PC-9 (cell line): Measurements from ENCODE around the gene NEK4. TPM values are rescaled to one million over a fixed set of nuclear protein-coding genes. Genes with fewer than 3 reads are reported as not detected.

ENCODE experiments used
- BruUV-seq: library from RNA; stranded (reverse); fragments of 400-500 nt; replicated peaks from 2 replicates; lab custom pipeline; 2021; lab: Mats Ljungman, UMichigan
- CTCF ChIA-PET: fragments of 300-600 bp; sonication (Branson Sonifier 250); formaldehyde crosslinking; loops from one replicate; lab custom pipeline; 2022; ENCODE audit warnings: antibody characterized with exemption; lab: Charles Lee
- POLR2A ChIA-PET: fragments of 300-600 bp; sonication (Branson Sonifier 250); formaldehyde crosslinking; loops from one replicate; lab custom pipeline; 2022; ENCODE audit warnings: antibody characterized with exemption; ENCODE audit not compliant: unreplicated experiment; lab: Charles Lee
- DNase-seq, 2 experiments: peaks; one replicate each; pipeline versions ENCODE4 v3.0.0 to v3.0.0-alpha.2; 2015 to 2022; ENCODE audit warnings: mixed read lengths in 1 of 2
- H2AFZ ChIP-seq: fragments of 200-600 bp; sonication (generic); 2 replicates; pipeline ENCODE4 v1.8.1; 2017; ENCODE audit warnings: antibody characterized with exemption
- H3F3A ChIP-seq: fragments of 200-600 bp; sonication (generic); 2 replicates; pipeline ENCODE4 v1.8.1; 2017; ENCODE audit warnings: antibody characterized with exemption, mild to moderate bottlenecking, low read depth; ENCODE audit not compliant: insufficient read depth
- H3K27ac ChIP-seq: fragments of 200-600 bp; sonication (generic); 2 replicates; pipeline ENCODE4 v1.6.1; 2016; ENCODE audit warnings: mixed run types
- H3K27me3 ChIP-seq: fragments of 200-600 bp; sonication (generic); 2 replicates; pipeline ENCODE4 v1.6.1; 2016; ENCODE audit warnings: low read depth, mixed run types; ENCODE audit not compliant: insufficient read depth
- H3K36me3 ChIP-seq: fragments of 200-600 bp; sonication (generic); 2 replicates; pipeline ENCODE4 v1.6.1; 2016; ENCODE audit warnings: low read depth, mixed run types
- H3K4me1 ChIP-seq: fragments of 200-600 bp; sonication (generic); replicated peaks from 2 replicates; pipeline ENCODE4 v1.6.1; 2016; ENCODE audit warnings: mixed run types; ENCODE audit not compliant: insufficient read depth
- H3K4me2 ChIP-seq: fragments of 200-600 bp; sonication (generic); 2 replicates; pipeline ENCODE4 v1.6.1; 2017; ENCODE audit warnings: mixed run types
- H3K4me3 ChIP-seq: fragments of 200-600 bp; sonication (generic); 2 replicates; pipeline ENCODE4 v1.6.1; 2016; ENCODE audit warnings: mixed run types
- H3K79me2 ChIP-seq: fragments of 200-600 bp; sonication (generic); 2 replicates; pipeline ENCODE4 v1.6.1; 2017; ENCODE audit warnings: low read depth, mixed run types
- H3K9me2 ChIP-seq: fragments of 200-600 bp; sonication (generic); 2 replicates; pipeline ENCODE4 v1.8.1; 2017; ENCODE audit warnings: mild to moderate bottlenecking; ENCODE audit not compliant: insufficient read depth
- H3K9me3 ChIP-seq: fragments of 200-600 bp; sonication (generic); 2 replicates; pipeline ENCODE4 v1.8.1; 2016; ENCODE audit warnings: low read depth; ENCODE audit not compliant: insufficient read depth
- H4K20me1 ChIP-seq: fragments of 200-600 bp; sonication (generic); 2 replicates; pipeline ENCODE4 v1.8.1; 2017; ENCODE audit not compliant: insufficient read depth
- EZH2 ChIP-seq: fragments of 200-600 bp; sonication (generic); IDR thresholded peaks from 2 replicates; pipeline ENCODE4 v1.8.0; 2017; ENCODE audit warnings: antibody characterized with exemption, low read depth
- intact Hi-C: fragments of 100-400 bp; cut with micrococcal nuclease; formaldehyde crosslinking; loops from one replicate; pipeline ENCODE4 v1.10.0; 2022; ENCODE audit not compliant: unreplicated experiment
- total RNA-seq: library from RNA; stranded (reverse); gene quantifications from 2 replicates; pipeline ENCODE4 v1.2.3, GENCODE V29; 2021
- TF ChIP-seq, protein P1 (sequence below): fragments of 200-600 bp; sonication (generic); conservative IDR thresholded peaks from 2 replicates; pipeline ENCODE4 v1.6.1; 2017; ENCODE audit warnings: mixed run types, antibody characterized with exemption, mild to moderate bottlenecking, moderate library complexity

NEK4 gene
- total RNA-seq, 1 experiment from 2014 or later: 36.5 TPM

- H3F3A ChIP-seq: peaks cover 7% of the 10 kb centered on the region; the same call in 1 of the 2 replicates
- no peaks in the 10 kb centered on the region for H3K9me2 ChIP-seq
- peaks cover 11% of the 10 kb centered on the region; the same call in 1 of the 2 replicates for H3K9me3 ChIP-seq
- no peak for DNase-seq
- H4K20me1 ChIP-seq: no peaks in the 10 kb centered on the region
- H3K4me1 ChIP-seq: no peaks in the 10 kb centered on the region
- no peak overlapping the region for H3K27ac ChIP-seq
- TF ChIP-seq, protein P1, sequence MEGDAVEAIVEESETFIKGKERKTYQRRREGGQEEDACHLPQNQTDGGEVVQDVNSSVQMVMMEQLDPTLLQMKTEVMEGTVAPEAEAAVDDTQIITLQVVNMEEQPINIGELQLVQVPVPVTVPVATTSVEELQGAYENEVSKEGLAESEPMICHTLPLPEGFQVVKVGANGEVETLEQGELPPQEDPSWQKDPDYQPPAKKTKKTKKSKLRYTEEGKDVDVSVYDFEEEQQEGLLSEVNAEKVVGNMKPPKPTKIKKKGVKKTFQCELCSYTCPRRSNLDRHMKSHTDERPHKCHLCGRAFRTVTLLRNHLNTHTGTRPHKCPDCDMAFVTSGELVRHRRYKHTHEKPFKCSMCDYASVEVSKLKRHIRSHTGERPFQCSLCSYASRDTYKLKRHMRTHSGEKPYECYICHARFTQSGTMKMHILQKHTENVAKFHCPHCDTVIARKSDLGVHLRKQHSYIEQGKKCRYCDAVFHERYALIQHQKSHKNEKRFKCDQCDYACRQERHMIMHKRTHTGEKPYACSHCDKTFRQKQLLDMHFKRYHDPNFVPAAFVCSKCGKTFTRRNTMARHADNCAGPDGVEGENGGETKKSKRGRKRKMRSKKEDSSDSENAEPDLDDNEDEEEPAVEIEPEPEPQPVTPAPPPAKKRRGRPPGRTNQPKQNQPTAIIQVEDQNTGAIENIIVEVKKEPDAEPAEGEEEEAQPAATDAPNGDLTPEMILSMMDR: no peak
- no peak for TF ChIP-seq EZH2
- peaks cover 9% of the 10 kb centered on the region; the same call in 1 of the 2 replicates for H3K36me3 ChIP-seq
- ChIA-PET POLR2A (interaction anchor here (0.6 kb wide), 1 partner anchor 31 kb away, joined by 3 read pairs; no protein-coding TSS in a partner anchor), CTCF (no interaction called here)
- no peaks in the 10 kb centered on the region for H3K27me3 ChIP-seq
- H3K79me2 ChIP-seq: no peaks in the 10 kb centered on the region
- BruUV-seq: no TSS peak
- H3K4me2 ChIP-seq: no peak overlapping the region
- H3K4me3 ChIP-seq: no peak overlapping the region
- intact Hi-C loops: no loop called here
- no peak overlapping the region for H2AFZ ChIP-seq
Measured at GRCh38 chr3:52724511-52724910, 46.2 kb downstream of the NEK4 start.

DNA sequence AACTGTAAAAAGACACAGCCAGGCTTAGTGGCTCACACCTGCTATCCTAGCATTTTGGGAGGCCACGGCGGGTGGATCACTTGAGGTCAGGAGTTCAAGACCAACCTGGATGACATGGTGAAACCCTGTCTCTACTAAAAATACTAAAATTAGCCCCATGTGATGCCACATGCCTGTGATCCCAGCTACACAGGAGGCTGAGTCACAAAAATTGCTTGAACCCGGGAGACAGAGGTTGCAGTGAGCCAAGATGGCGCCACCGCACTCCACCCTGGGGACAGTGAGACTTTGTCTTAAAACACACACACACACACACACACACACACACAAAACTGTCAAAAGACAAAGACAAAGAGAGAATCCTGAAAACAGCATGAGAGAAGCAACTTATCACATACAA is 46.8 kb downstream of the NEK4 start:
- Histone ChIP-seq H3K4me2 (no peak overlapping the region), H3K36me3 (0 out of 2 replicates have a peak, but pooled peaks cover 9% of the 10 kb centered on the region), H3F3A (peaks cover 7% of the 10 kb centered on the region; the same call in 1 of the 2 replicates), H2AFZ (no peak overlapping the region), H3K9me3 (peaks cover 11% of the 10 kb centered on the region; the same call in 1 of the 2 replicates), H3K4me3 (no peak overlapping the region), H3K9me2 (no peaks in the 10 kb centered on the region), H3K27me3 (no peaks in the 10 kb centered on the region), H3K4me1 (no peaks in the 10 kb centered on the region), H3K79me2 (no peaks in the 10 kb centered on the region), H3K27ac (no peak overlapping the region), H4K20me1 (no peaks in the 10 kb centered on the region)
- POLR2A ChIA-PET: no interaction called here
- no peak for DNase-seq
- intact Hi-C loops: no loop called here
- no TSS peak for BruUV-seq
- CTCF ChIA-PET: no interaction called here
- TF ChIP-seq EZH2: no peak
- TF ChIP-seq, protein P1: no peak

DNA sequence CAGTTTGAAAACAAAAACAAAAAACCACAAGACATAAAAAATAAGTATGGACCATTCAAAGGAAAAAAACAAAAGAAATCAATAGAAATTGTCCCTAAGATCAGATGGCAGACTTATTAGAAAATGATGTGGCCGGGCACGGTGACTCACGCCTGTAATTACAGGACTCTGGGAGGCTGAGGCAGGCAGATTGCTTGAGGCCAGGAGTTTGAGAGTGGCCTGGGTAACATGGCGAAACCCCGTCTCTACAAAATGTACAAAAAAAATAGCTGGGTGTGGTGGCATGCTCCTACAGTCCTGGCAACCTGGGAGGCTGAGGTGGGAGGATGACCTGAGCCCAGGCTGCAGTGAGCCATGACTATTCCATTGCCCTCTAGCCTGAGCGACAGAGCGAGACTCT is 48.2 kb downstream of the NEK4 start:
- H3F3A ChIP-seq: peaks cover 7% of the 10 kb centered on the region; the same call in 1 of the 2 replicates
- H3K27ac ChIP-seq: no peak overlapping the region
- no peak overlapping the region for H3K4me2 ChIP-seq
- H4K20me1 ChIP-seq: no peaks in the 10 kb centered on the region
- H3K9me3 ChIP-seq: peaks cover 2% of the 10 kb centered on the region; the same call in 1 of the 2 replicates
- 0 out of 2 replicates have a peak, but pooled peaks cover under 1% of the 10 kb centered on the region for H3K36me3 ChIP-seq
- TF ChIP-seq, protein P1: no peak
- no peak for TF ChIP-seq EZH2
- BruUV-seq: no TSS peak
- no peaks in the 10 kb centered on the region for H3K79me2 ChIP-seq
- intact Hi-C loops: no loop called here
- no peaks in the 10 kb centered on the region for H3K27me3 ChIP-seq
- H3K9me2 ChIP-seq: no peaks in the 10 kb centered on the region
- DNase-seq: no peak
- no peak overlapping the region for H3K4me3 ChIP-seq
- H3K4me1 ChIP-seq: no peaks in the 10 kb centered on the region
- H2AFZ ChIP-seq: no peak overlapping the region
- ChIA-PET POLR2A (no interaction called here), CTCF (no interaction called here)
